ENCODE data around the gene DNAH5. TPM values are rescaled to one million over a fixed set of nuclear protein-coding genes. Genes with fewer than 3 reads are reported as not detected.

The DNAH5 gene
- total RNA-seq, 1 donor from 2014 or later = 13.8 TPM

DNA sequence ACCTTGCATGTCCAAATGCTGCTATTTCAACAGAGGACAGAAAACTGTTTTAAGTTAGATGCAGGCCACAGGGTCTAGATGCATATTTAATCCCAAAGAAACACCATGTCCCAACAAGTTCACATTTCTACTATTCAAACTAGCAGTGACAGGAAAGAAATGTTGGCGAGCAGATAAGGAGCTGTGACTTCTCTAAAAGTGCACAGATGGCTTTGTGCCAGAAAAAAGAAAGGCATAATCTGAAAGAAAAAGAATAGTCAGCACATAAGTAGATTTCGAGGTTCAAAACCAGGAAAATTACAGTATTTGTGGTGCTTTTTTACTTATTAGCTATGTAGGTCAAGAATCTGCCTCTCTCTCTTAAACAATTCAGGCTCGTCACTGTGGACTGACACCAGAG lies 178.3 kb downstream of the DNAH5 start:
- H3K4me3 ChIP-seq = no peak overlapping the region
- TF ChIP-seq, protein P1, sequence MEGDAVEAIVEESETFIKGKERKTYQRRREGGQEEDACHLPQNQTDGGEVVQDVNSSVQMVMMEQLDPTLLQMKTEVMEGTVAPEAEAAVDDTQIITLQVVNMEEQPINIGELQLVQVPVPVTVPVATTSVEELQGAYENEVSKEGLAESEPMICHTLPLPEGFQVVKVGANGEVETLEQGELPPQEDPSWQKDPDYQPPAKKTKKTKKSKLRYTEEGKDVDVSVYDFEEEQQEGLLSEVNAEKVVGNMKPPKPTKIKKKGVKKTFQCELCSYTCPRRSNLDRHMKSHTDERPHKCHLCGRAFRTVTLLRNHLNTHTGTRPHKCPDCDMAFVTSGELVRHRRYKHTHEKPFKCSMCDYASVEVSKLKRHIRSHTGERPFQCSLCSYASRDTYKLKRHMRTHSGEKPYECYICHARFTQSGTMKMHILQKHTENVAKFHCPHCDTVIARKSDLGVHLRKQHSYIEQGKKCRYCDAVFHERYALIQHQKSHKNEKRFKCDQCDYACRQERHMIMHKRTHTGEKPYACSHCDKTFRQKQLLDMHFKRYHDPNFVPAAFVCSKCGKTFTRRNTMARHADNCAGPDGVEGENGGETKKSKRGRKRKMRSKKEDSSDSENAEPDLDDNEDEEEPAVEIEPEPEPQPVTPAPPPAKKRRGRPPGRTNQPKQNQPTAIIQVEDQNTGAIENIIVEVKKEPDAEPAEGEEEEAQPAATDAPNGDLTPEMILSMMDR (IDR thresholded peaks at IDR 0.05) = no peak
- DNase-seq (no peak), ATAC-seq (no peak)
- H3K36me3 ChIP-seq = no peaks in the 10 kb centered on the region
- no peaks in the 10 kb centered on the region for H3K4me1 ChIP-seq
- intact Hi-C loops (cut with DNase I) = no loop called here
- H3K27ac ChIP-seq = no peak overlapping the region
- no peaks in the 10 kb centered on the region for H3K9me3 ChIP-seq
- H3K27me3 ChIP-seq (ENCODE audit: low read depth) = no peaks in the 10 kb centered on the region

DNA sequence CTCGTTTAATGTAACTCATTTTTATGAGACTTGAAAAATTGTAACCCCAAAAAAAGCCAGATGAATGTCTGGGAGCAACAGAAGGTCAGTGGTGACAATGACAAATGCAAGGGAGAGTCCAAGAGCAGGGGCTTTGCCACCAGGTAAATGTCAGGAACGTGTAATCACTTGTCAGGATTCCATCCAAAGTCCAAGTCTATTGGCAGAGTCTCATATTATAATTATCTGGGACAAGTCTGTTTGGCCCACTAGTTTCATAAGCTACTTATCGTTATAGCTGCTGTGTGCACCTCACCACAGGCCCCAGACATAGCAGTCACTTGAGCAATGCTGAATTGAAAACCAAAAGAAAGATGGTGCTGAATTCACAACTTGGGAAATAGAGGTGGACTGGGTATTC lies 180.8 kb downstream of the DNAH5 start:
- Histone ChIP-seq H3K36me3 (no peaks in the 10 kb centered on the region), H3K9me3 (no peaks in the 10 kb centered on the region), H3K4me3 (no peak overlapping the region), H3K4me1 (no peaks in the 10 kb centered on the region), H3K27me3 (ENCODE audit: low read depth) (no peaks in the 10 kb centered on the region), H3K27ac (no peak overlapping the region)
- intact Hi-C loops (cut with DNase I) = no loop called here
- no peak for DNase-seq
- TF ChIP-seq, protein P1 (IDR thresholded peaks at IDR 0.05) = no peak
- ATAC-seq = no peak

DNA sequence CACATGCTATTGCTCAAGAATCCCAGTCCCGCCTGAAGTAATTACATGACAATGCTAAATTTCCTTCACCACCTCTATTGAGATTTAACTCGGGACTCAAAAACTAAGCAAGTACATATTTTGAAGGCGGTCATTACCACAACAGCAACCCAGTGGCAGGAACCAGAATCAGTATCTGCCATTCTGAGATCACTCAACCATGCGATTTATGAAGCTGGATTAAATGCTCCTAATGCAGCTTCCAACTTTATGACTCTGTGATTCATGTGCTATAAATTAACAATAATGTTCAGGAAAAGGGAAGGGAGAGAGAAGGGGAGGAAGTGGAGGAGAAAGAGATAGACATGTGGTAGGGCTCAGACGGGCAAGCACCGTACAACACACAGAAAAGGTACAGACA lies 194.7 kb downstream of the DNAH5 start:
- TF ChIP-seq, protein P1 (IDR thresholded peaks at IDR 0.05) = no peak
- H3K27me3 ChIP-seq (ENCODE audit: low read depth) = no peaks in the 10 kb centered on the region
- no peaks in the 10 kb centered on the region for H3K9me3 ChIP-seq
- H3K4me1 ChIP-seq = no peaks in the 10 kb centered on the region
- no peak overlapping the region for H3K4me3 ChIP-seq
- no peak for ATAC-seq
- no peak overlapping the region for H3K27ac ChIP-seq
- no peak for DNase-seq
- H3K36me3 ChIP-seq = no peaks in the 10 kb centered on the region
- intact Hi-C loops (cut with DNase I) = no loop called here

DNA sequence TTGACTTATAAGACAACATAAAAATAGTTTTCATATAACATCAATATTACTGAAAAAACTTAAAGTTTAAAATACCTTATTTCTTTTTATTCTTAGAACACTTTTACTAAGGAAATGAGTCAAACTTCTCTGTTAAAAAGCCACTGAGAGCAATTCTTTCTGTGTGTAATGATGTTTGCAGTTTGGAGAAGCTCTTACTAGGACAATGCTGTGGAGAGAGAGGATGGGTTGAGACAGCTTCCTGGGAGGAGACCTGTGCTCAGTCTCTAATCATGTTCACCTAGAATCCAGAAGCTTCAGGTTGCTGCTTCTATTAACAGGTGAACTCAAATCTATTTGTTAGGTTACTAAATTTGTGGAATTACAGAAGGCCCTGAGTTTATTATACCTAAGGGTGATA lies 198.5 kb downstream of the DNAH5 start:
- Histone ChIP-seq H3K4me1 (no peaks in the 10 kb centered on the region), H3K9me3 (no peaks in the 10 kb centered on the region), H3K27ac (no peak overlapping the region), H3K4me3 (no peak overlapping the region), H3K27me3 (ENCODE audit: low read depth) (no peaks in the 10 kb centered on the region), H3K36me3 (no peaks in the 10 kb centered on the region)
- TF ChIP-seq, protein P1 (IDR thresholded peaks at IDR 0.05) = no peak
- intact Hi-C loops (cut with DNase I) = no loop called here
- ATAC-seq (no peak), DNase-seq (no peak)

DNA sequence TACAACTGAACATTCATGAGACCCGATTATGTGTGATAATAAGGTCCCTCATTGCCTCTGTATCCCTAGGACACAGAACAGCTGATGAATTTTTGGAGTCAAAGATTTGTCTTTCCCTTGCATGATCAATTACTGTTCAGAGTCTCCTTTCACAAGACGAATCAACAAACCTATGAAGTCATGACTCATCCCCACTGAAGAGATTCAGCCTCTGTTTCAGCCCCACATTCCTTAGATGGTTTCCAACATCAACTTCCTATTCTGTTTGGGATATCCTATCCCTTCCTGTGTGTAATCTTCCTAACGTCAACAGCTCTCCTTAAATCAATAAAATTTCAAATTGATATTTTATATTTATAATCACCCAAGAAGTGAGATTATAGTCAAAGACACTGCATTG lies 199.0 kb downstream of the DNAH5 start:
- Histone ChIP-seq H3K27me3 (ENCODE audit: low read depth) (no peaks in the 10 kb centered on the region), H3K9me3 (no peaks in the 10 kb centered on the region), H3K4me1 (no peaks in the 10 kb centered on the region), H3K27ac (no peak overlapping the region), H3K36me3 (no peaks in the 10 kb centered on the region), H3K4me3 (no peak overlapping the region)
- intact Hi-C loops (cut with DNase I) = no loop called here
- no peak for ATAC-seq
- TF ChIP-seq, protein P1 (IDR thresholded peaks at IDR 0.05) = no peak
- DNase-seq = no peak

DNA sequence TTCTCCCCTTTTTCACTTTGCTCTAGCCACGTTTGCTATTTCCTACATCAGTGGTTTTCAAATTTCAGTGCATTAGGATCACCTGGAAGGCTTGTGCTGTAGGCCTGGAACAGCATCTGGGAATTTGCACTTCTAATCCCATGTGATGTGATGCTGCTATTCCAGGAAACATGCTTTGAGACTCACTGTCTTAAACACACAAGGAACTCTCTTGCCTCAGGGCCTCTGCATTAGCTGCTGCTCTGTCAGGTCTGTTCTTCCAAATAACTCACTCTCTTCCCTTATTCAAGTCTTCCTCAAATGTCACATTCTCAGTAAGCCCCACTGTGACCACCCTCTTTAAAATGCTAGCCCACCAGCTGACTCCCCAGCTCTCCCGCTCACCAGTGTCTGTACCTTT lies 204.0 kb downstream of the DNAH5 start:
- no peak overlapping the region for H3K27ac ChIP-seq
- H3K27me3 ChIP-seq (ENCODE audit: low read depth) = no peaks in the 10 kb centered on the region
- ATAC-seq = no peak
- H3K36me3 ChIP-seq = no peaks in the 10 kb centered on the region
- H3K4me1 ChIP-seq = no peaks in the 10 kb centered on the region
- DNase-seq = no peak
- TF ChIP-seq, protein P1 (IDR thresholded peaks at IDR 0.05) = no peak
- H3K9me3 ChIP-seq = no peaks in the 10 kb centered on the region
- intact Hi-C loops (cut with DNase I) = no loop called here
- no peak overlapping the region for H3K4me3 ChIP-seq
